Epithelial cell of proximal tubule (primary cell): ENCODE measurements around the gene FAM20C. TPM values are rescaled to one million over a fixed set of nuclear protein-coding genes. Genes with fewer than 3 reads are reported as not detected.

ENCODE experiments used
- DNase-seq: peaks from one replicate; pipeline ENCODE4 v3.0.0-alpha.2; 2011; ENCODE audit warnings: low read depth
- H3K4me3 ChIP-seq: 2 replicates; pipeline ENCODE4 v1.5.1; 2011; ENCODE audit warnings: low read depth, mild to moderate bottlenecking, low read length
- CTCF ChIP-seq: conservative IDR thresholded peaks from 2 replicates; pipeline ENCODE4 v1.5.1; 2012; ENCODE audit warnings: low read depth, mild to moderate bottlenecking, low read length
- total RNA-seq: library from RNA; depleted of rRNA; stranded (reverse); fragments of >200 nt; gene quantifications from 2 replicates; pipeline ENCODE4 v1.2.3, GENCODE V29; 2015

The FAM20C gene
- total RNA-seq, 1 donor from 2014 or later = 84.2 TPM

DNA sequence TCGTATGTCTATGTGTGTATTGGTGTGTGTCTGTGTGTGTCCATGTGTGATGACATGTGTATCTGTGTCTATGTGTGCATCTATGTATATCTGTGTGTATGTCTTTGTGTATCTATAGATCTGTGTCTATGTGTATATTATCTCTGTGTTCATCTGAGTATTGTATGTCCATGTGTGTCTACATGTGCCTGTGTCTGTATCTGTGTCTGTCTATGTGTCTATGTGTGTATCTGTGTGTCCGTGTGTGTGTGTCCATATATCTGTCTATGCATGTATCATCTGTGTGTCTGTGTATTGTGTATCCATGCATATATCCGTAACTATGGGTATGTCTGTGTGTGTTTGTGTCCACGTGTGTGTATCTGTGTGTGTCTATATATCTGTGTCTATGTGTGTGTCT is 2.7 kb upstream of the FAM20C start:
- no peak for TF ChIP-seq CTCF
- H3K4me3 ChIP-seq = no peak overlapping the region
- no peak for DNase-seq

DNA sequence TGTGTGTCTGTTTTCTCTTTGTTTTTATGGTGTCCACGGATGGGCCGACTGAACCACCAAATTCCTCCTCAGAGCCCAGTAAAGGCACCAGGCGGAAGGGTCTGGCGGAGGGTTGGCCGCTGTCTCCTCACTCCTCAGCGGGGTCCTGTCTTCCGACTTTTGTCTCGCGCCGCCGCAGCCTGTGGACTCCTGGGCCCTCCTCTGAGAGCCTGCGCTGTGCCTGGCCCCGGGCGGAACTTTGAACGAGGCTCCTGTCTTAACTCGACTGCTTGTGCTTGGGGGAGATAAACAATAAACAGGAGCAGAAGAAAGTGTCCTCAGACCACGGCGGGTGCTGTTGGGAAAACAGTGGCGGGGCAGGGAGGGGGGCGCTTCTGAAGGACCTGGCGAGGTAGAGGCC is 2.2 kb upstream of the FAM20C start:
- no peak for TF ChIP-seq CTCF
- DNase-seq = no peak
- no peak overlapping the region for H3K4me3 ChIP-seq

GRCh38 chr7:191105-191980 is 1.0 kb upstream of the FAM20C start:
- no peak for TF ChIP-seq CTCF
- H3K4me3 ChIP-seq = peak overlapping the region; percentile 63
- DNase-seq = no peak

DNA sequence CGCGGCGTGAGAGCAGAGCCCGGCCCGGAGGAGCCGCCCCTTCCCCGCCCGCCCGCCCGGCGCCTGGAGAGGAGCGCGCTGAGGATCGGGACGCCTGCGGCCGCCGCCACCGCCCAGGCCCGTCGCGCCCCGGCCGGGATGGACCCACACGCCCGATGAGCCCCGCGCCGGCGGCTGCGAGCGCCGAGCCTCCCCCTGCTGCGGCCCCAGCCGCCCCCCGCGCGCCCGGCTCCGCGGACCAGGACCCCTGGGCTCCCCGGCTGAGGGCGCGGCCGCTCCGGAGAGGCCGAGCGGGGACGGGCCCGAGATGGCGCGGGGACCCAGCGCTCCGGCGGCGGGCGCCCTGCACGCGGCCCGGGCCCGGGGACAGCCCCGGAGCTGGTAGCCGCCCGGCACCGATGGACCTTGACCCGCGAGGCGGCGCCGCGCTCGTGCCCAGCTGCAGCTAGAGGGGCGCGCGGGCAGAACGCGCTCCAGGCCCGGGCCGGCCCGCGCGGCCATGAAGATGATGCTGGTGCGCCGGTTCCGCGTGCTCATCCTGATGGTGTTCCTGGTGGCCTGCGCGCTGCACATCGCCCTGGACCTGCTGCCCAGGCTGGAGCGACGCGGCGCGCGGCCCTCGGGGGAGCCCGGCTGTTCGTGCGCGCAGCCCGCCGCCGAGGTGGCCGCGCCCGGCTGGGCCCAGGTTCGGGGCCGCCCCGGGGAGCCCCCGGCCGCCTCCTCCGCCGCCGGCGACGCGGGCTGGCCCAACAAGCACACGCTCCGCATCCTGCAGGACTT is 520 bp downstream of the FAM20C start:
- TF ChIP-seq CTCF = no peak
- DNase-seq = no peak
- H3K4me3 ChIP-seq = peak overlapping the region; percentile 94

DNA sequence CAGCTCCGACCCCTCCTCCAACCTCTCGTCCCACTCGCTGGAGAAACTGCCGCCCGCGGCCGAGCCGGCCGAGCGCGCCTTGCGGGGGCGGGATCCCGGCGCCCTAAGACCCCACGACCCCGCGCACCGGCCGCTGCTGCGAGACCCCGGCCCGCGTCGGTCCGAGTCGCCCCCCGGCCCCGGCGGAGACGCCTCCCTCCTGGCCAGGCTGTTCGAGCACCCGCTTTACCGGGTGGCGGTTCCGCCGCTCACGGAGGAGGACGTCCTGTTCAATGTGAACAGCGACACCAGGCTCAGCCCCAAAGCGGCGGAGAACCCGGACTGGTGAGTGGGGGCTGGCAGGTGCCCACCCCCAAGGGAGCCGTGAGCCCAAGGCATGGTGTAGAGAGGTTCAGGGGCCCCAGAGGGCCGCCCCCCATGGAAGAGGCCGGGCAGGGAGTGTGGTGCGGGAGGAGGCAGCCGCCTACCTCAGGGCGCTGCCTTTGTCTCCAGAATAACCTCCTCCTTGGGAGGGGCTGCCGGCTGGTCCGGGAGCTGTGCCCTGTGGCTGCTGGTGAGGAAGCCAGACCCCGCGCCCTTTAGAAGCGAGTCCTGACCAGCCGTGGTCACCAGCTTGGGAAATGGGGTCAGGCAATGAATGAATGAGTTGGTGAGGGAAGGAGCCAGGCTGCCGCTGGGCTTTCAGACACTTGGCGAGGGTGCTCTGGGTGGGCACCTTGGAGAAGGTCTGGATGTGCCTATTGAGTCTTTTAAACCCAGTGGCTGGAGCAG is 1.3 kb downstream of the FAM20C start:
- H3K4me3 ChIP-seq = peak overlapping the region; percentile 94
- TF ChIP-seq CTCF = no peak
- no peak for DNase-seq

DNA sequence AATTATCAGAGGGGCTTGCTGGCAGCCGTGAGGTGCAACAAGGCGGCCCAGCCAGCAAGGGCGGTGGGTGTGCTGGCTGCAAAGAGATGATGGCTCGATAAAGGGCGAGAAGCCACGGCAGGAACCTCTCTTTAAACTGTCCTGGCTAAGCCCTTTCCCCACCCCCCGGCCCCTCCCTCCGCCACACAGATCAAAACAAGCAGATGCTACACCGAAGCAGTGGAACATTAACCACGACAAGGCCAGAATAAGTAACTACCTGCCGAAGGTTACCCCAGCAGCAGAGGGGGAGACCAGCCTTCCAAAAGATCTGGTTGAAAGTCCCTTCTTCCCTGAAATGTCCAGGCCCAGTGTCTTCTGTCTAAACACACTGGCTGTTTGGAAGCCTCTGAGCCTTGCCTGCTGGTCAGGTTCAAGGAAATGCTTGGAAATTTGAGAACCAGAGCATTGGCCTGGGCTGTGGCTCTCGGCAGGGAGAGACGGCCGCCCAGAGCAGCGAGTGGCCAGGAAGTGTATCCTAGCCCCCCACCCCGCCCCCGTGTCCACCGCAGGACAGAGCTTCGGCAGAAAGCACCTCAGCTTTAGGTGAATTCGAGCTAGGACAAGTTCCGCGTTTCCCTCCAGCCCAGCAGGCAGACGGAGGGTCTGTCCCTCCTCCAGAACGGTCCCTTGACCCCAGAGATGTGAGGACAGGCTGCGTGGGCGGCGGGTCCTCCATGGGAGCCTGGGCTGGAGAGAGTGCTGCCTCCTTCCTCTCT is 2.1 kb downstream of the FAM20C start:
- H3K4me3 ChIP-seq = peak overlapping the region; percentile 94
- DNase-seq = no peak
- no peak for TF ChIP-seq CTCF
